PFSK-1 (cell line): ENCODE measurements around the gene VAV3.

ENCODE experiments used
- FOXP2 ChIP-seq: optimal IDR thresholded peaks from 2 replicates; pipeline ENCODE3; 2011; ENCODE audit warnings: borderline replicate concordance, control low read depth, inconsistent platforms; ENCODE audit not compliant: insufficient read depth; ENCODE audit errors: extremely low read length, extremely low read depth
- POLR2AphosphoS5 ChIP-seq: IDR thresholded peaks from 2 replicates; pipeline ENCODE4 v1.6.1; 2012; ENCODE audit warnings: low read depth, mild to moderate bottlenecking, control low read depth, low read length, moderate library complexity
- REST ChIP-seq, 2 experiments: IDR thresholded peaks; 2 replicates each; pipeline versions ENCODE4 v1.6.1 to v1.8.0; 2011 to 2012; ENCODE audit warnings: low read depth in 2 of 2, low read length in 2 of 2, control low read depth in 1 of 2, inconsistent platforms in 1 of 2, mild to moderate bottlenecking in 1 of 2, moderate library complexity in 1 of 2; ENCODE audit not compliant: insufficient read depth in 1 of 2
- SIN3A ChIP-seq: IDR thresholded peaks from 2 replicates; pipeline ENCODE4 v1.6.1; 2012; ENCODE audit warnings: mild to moderate bottlenecking, low read length, moderate library complexity, borderline replicate concordance; ENCODE audit not compliant: insufficient read depth
- TAF1 ChIP-seq: IDR thresholded peaks from 2 replicates; pipeline ENCODE4 v1.6.1; 2012; ENCODE audit warnings: low read length, control low read depth, borderline replicate concordance; ENCODE audit not compliant: insufficient read depth

GRCh38 chr1:107979088-107979487 is 14.1 kb upstream of the VAV3 start:
- TF ChIP-seq SIN3A: no peak
- TF ChIP-seq POLR2AphosphoS5: no peak
- no peak for TF ChIP-seq REST (IDR thresholded peaks at IDR 0.05; ENCODE audit: insufficient read depth in 1 of 2, low read depth in 2 of 2, low read length in 2 of 2)
- TF ChIP-seq TAF1: no peak
- TF ChIP-seq FOXP2: no peak
